ENCODE measurements around the gene CDCA3. TPM values are rescaled to one million over a fixed set of nuclear protein-coding genes. Genes with fewer than 3 reads are reported as not detected.
"Not testable (repeated sequence)": the region's sequence is repeated elsewhere in the genome, so short reads cannot be mapped to it uniquely, and the experiment has no call there.

The CDCA3 gene
- total and polyA plus RNA-seq, 2 donors (not counting 1 experiment from before 2014, with no cell fraction given): 1.6 to 2.3 TPM

GRCh38 chr12:6871052-6871957 is 20.2 kb upstream of the CDCA3 start:
- no peak for DNase-seq
- peak overlapping the region; percentile 97 for H3K4me2 ChIP-seq (replicated peaks; ENCODE audit: low read depth, low read length, poor library complexity, severe bottlenecking)
- ChIA-PET CTCF (interaction anchor here (0.9 to 11.8 kb wide), 24 partner anchors 10 to 273 kb away, joined by 3 to 136 read pairs (median 14); partner anchors contain the start of genes C12orf57, C1RL, CDCA3 and LPCAT3), POLR2A (interaction anchor here (0.6 to 2.3 kb wide), 5 partner anchors 17 to 225 kb away, joined by 3 to 29 read pairs (median 8); partner anchors contain the start of genes CDCA3, MLF2 and USP5)
- peaks cover 17% of the 10 kb centered on the region for H3K79me2 ChIP-seq (ENCODE audit: control insufficient read depth, insufficient read depth, low read length)
- peak overlapping the region in 1 of 5 experiments; percentile 88 for H3K4me3 ChIP-seq (ENCODE audit: control extremely low read depth in 1 of 5, extremely low read depth in 1 of 5, insufficient read depth in 1 of 5, low read depth in 2 of 5, low read length in 4 of 5)
- no peak for ATAC-seq (ENCODE audit: low read depth)
- Mint-ChIP-seq H3K27me3 (no peaks in the 10 kb centered on the region), H3K27ac (no peak overlapping the region), H3K4me3 (peak overlapping the region; percentile 90), H3K4me1 (peaks cover 53% of the 10 kb centered on the region), H3K9me3 (ENCODE audit: insufficient read depth) (no peaks in the 10 kb centered on the region)
- H3K9ac ChIP-seq (ENCODE audit: low read length): no peak overlapping the region
- peak overlapping the region in 1 of 2 donors; percentile 14 for H3K27ac ChIP-seq (ENCODE audit: low read length in 2 of 2)
- no peak overlapping the region for H2AFZ ChIP-seq (ENCODE audit: insufficient read depth, low read depth, low read length, poor library complexity, severe bottlenecking)
- H3K9me3 ChIP-seq (ENCODE audit: control extremely low read depth in 1 of 3, control insufficient read depth in 2 of 3, insufficient read depth in 1 of 3, low read length in 2 of 3): no peaks in the 10 kb centered on the region
- H3K4me1 ChIP-seq (ENCODE audit: control insufficient read depth in 2 of 2, insufficient read depth in 2 of 2, low read length in 2 of 2): peaks cover 37 to 50% of the 10 kb centered on the region in 2 donors
- no peak for TF ChIP-seq EZH2 (IDR thresholded peaks at IDR 0.05; ENCODE audit: borderline replicate concordance, insufficient read depth, low read depth, low read length, poor library complexity, severe bottlenecking)
- TF ChIP-seq CTCF (IDR thresholded peaks at IDR 0.05): no peak
- WGBS (ENCODE audit: insufficient coverage): 66% methylated on average over 11 of the region's 12 CpGs
- peaks cover 0 to 21% of the 10 kb centered on the region in 2 experiments for H3K36me3 ChIP-seq (replicated peaks in 1 of 2; ENCODE audit: control extremely low read depth in 1 of 2, control insufficient read depth in 1 of 2, extremely low read depth in 1 of 2, insufficient read depth in 2 of 2, low read length in 1 of 2)
- intact Hi-C loops (cut with micrococcal nuclease): no loop called here
- no peaks in the 10 kb centered on the region for H3K27me3 ChIP-seq (replicated peaks in 1 of 4; ENCODE audit: control extremely low read depth in 1 of 4, control insufficient read depth in 3 of 4, insufficient read depth in 4 of 4, low read length in 3 of 4)
- H4K20me1 ChIP-seq (ENCODE audit: control insufficient read depth, insufficient read depth, low read length, poor library complexity, severe bottlenecking): peaks cover 46% of the 10 kb centered on the region

GRCh38 chr12:6870304-6870703 is 19.2 kb upstream of the CDCA3 start:
- ATAC-seq (ENCODE audit: low read depth); H2AFZ ChIP-seq (ENCODE audit: insufficient read depth, low read depth, low read length, poor library complexity, severe bottlenecking); H3K27ac ChIP-seq (ENCODE audit: low read length in 2 of 2); H3K27me3 Mint-ChIP-seq; H3K4me2 ChIP-seq (replicated peaks; ENCODE audit: low read depth, low read length, poor library complexity, severe bottlenecking); H3K9me3 Mint-ChIP-seq (ENCODE audit: insufficient read depth); H3K4me3 ChIP-seq (ENCODE audit: control extremely low read depth in 1 of 5, extremely low read depth in 1 of 5, insufficient read depth in 1 of 5, low read depth in 2 of 5, low read length in 4 of 5); intact Hi-C loops (cut with micrococcal nuclease); DNase-seq; H3K9ac ChIP-seq (ENCODE audit: low read length); H3K9me3 ChIP-seq (ENCODE audit: control extremely low read depth in 1 of 3, control insufficient read depth in 2 of 3, insufficient read depth in 1 of 3, low read length in 2 of 3); H3K27me3 ChIP-seq (replicated peaks in 1 of 4; ENCODE audit: control extremely low read depth in 1 of 4, control insufficient read depth in 3 of 4, insufficient read depth in 4 of 4, low read length in 3 of 4): not testable (repeated sequence)
- Histone ChIP-seq H4K20me1 (ENCODE audit: control insufficient read depth, insufficient read depth, low read length, poor library complexity, severe bottlenecking) (peaks cover 46% of the 10 kb centered on the region), H3K36me3 (replicated peaks in 1 of 2; ENCODE audit: control extremely low read depth in 1 of 2, control insufficient read depth in 1 of 2, extremely low read depth in 1 of 2, insufficient read depth in 2 of 2, low read length in 1 of 2) (peaks cover 0 to 21% of the 10 kb centered on the region in 2 experiments), H3K4me1 (ENCODE audit: control insufficient read depth in 2 of 2, insufficient read depth in 2 of 2, low read length in 2 of 2) (peaks cover 37 to 50% of the 10 kb centered on the region in 2 donors), H3K79me2 (ENCODE audit: control insufficient read depth, insufficient read depth, low read length) (peaks cover 17% of the 10 kb centered on the region)
- Mint-ChIP-seq H3K27ac (peak overlapping the region; percentile 46), H3K4me3 (peak overlapping the region; percentile 50), H3K4me1 (peaks cover 56% of the 10 kb centered on the region)
- ChIA-PET POLR2A (interaction anchor here (0.6 to 1.1 kb wide), 5 partner anchors 18 to 94 kb away, joined by 3 to 8 read pairs (median 3); partner anchors contain the start of genes RNU7-1 and USP5), CTCF (interaction anchor here (0.8 to 11.8 kb wide), 11 partner anchors 11 to 274 kb away, joined by 3 to 136 read pairs (median 16); partner anchors contain the start of genes C1RL, CDCA3, MLF2 and USP5)
- WGBS (ENCODE audit: insufficient coverage): no CpG with 5 or more reads among the region's 4 CpGs

Data from B cell (primary cell).